ENCODE results near the gene FAT4.

FAT4 gene

GRCh38 chr4:125314676-125315575 is at the start of gene FAT4:
Gene FAT4 (plus strand): TSS chr4:125314955. CDS start chr4:125316412, 1,457 bp downstream.
- DNase-seq (ENCODE audit: low spot score), result no peak

GRCh38 chr4:125265846-125266245 is 48.9 kb upstream of the FAT4 start:
- no peak for DNase-seq (ENCODE audit: low spot score)

GRCh38 chr4:125266901-125267604 is 47.7 kb upstream of the FAT4 start:
- DNase-seq (ENCODE audit: low spot score), result no peak

GRCh38 chr4:125267630-125268029 is 47.1 kb upstream of the FAT4 start:
- no peak for DNase-seq (ENCODE audit: low spot score)

- no peak for DNase-seq (ENCODE audit: low spot score)
Observed at GRCh38 chr4:125268068-125268755, 46.5 kb upstream of the FAT4 start.

- no peak for DNase-seq (ENCODE audit: low spot score)
Observed at GRCh38 chr4:125276811-125277210, 37.9 kb upstream of the FAT4 start.

- DNase-seq (ENCODE audit: low spot score), result no peak
Observed at GRCh38 chr4:125277790-125278189, 37.0 kb upstream of the FAT4 start.

- no peak for DNase-seq (ENCODE audit: low spot score)
Observed at GRCh38 chr4:125280892-125281403, 33.8 kb upstream of the FAT4 start.

- DNase-seq (ENCODE audit: low spot score), result peak; percentile 3
Observed at GRCh38 chr4:125283707-125284279, 31.0 kb upstream of the FAT4 start.

- no peak for DNase-seq (ENCODE audit: low spot score)
Observed at GRCh38 chr4:125297116-125297515, 17.6 kb upstream of the FAT4 start.

GRCh38 chr4:125303058-125303457 is 11.7 kb upstream of the FAT4 start:
- no peak for DNase-seq (ENCODE audit: low spot score)

GRCh38 chr4:125303821-125304220 is 10.9 kb upstream of the FAT4 start:
- no peak for DNase-seq (ENCODE audit: low spot score)

- DNase-seq (ENCODE audit: low spot score), result no peak
Observed at GRCh38 chr4:125306112-125306511, 8.6 kb upstream of the FAT4 start.

GRCh38 chr4:125306533-125306932 is 8.2 kb upstream of the FAT4 start:
- DNase-seq (ENCODE audit: low spot score), result no peak

GRCh38 chr4:125311503-125311902 is 3.3 kb upstream of the FAT4 start:
- DNase-seq (ENCODE audit: low spot score), result no peak

GRCh38 chr4:125313497-125313896 is 1.3 kb upstream of the FAT4 start:
- peak; percentile 18 for DNase-seq (ENCODE audit: low spot score)

GRCh38 chr4:125313989-125314667 is 627 bp upstream of the FAT4 start:
- no peak for DNase-seq (ENCODE audit: low spot score)

GRCh38 chr4:125315576-125316400 is 1.0 kb downstream of the FAT4 start:
- DNase-seq (ENCODE audit: low spot score), result no peak

- no peak for DNase-seq (ENCODE audit: low spot score)
Observed at GRCh38 chr4:125316401-125316790, 1.6 kb downstream of the FAT4 start.

GRCh38 chr4:125316791-125317524 is 2.2 kb downstream of the FAT4 start:
- DNase-seq (ENCODE audit: low spot score), result no peak

Data from hematopoietic multipotent progenitor cell treated with erythropoietin and hydrocortisone succinate and interleukin-3 and kit ligand, for 15 days (in vitro differentiated cells).